Smooth muscle cell of the brain vasculature (primary cell): ENCODE data around the gene BTG3.

ENCODE experiments used
- DNase-seq: peaks from one replicate; pipeline ENCODE4 v3.0.0-alpha.2; 2012; ENCODE audit warnings: low read depth, low spot score

BTG3 gene, protein sequence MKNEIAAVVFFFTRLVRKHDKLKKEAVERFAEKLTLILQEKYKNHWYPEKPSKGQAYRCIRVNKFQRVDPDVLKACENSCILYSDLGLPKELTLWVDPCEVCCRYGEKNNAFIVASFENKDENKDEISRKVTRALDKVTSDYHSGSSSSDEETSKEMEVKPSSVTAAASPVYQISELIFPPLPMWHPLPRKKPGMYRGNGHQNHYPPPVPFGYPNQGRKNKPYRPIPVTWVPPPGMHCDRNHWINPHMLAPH

DNA sequence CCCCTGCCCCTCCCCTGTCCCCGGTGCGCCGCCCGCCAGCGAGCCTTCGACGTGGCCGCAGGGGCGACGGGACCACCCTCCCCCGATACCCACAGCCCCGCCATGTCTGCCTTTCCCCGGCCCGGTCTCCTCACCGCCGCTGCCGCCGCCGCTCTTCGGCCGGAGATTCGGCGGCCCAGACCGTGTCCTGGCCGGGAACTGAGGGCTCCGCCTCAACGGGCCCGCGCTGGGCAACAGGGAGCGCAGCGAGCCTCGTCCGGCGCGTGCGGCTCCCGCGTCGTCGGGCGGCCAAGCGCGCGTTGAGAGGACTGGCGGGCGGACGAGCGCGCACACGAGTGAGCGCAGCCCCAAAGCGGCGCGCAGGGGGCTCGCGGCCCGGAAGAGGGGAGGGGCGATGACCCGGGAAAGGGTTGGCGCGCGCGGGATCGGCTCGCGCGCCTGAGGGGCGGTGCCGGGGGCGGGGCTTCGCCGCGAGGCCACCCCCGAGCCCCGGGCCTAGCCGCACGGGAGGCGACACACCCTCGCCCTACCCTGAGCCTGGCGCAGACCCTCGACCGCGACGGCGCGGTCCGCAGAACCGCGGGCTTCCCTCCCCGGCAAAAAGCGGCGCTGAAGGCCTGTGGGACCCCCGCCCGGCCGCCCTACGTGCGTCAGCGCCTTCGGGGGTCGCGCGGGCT, at the start of gene BTG3:
BTG3 (minus strand) TSS at position 337 of the 677 bp plus-strand sequence. CDS start 3,757 bp downstream, outside the sequence.
- DNase-seq, result peak; percentile 56

DNA sequence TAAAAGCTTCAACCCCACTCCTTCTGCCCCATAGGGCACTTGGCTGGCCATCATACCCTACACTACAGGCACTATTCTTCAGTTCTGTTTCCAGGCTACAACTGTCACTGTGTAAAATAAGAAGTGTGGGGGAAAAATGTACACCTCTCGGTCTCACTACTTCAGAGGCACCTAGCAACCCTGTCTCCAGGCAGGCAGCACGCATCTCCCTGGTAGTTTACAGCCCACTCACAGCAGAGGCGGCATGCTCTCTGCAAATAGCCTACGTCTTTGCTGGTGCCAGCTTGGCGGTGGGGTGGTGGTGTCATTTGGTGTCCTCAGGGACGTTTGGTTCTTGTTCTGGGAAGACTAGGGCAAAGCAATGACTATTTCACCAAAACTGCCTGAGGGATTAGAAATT, 48.2 kb upstream of the BTG3 start:
- no peak for DNase-seq

DNA sequence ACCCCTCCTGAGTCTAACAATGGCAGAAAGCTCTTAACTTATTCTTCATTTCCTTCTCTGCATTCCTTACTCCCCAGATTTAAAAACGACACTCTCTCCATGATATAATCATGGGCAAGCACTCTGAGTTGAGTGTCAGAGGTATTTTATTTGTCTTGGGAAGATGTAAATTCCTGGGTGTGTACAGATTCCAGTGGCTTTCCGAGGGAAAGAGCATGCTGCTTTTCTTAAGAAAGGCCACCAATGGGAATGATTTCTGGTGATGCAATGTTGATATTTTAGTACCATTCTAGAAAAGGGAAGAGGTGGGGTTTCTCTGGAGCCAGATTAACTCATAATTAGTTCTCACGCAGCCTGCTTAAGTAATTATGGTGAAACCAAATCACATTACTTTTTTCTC, 47.8 kb upstream of the BTG3 start:
- DNase-seq, result no peak

DNA sequence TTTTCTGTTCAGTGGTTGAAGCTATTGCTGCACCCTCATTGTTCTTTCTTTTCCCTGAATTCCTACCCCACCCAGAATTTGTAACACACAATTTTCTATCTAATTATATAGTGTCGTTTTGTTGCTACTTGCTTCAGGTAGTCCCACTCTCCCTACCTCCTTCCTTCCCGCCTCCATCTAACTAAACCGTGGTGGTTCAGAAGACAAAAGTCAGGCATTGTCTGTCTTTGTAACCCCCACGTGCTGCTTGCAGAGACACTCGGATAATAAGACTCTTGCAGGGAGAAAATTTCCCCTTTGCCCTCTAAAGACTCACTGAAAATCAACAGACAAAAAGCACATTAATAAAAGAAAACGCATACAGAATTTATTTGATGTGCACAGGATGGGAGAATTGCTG, 46.2 kb upstream of the BTG3 start:
- no peak for DNase-seq

DNA sequence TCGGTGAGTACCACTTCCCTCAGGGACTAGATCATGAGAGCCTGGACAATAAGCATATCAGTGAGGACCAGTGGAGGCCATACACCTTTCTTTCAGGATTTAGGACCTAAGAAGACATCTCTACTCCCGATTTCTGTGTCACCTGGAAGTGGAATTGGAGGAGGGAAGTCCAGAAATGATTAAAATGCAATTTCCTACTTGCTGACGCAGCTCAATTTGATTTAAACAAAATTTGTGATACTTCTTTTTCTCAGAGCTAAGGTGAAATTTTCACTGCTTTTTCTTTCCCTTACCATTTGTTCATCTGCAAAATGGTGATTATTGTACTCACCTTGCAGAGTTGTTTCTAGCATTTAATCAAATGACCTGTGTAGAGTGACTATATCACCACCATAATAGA, 38.8 kb upstream of the BTG3 start:
- DNase-seq, result no peak

DNA sequence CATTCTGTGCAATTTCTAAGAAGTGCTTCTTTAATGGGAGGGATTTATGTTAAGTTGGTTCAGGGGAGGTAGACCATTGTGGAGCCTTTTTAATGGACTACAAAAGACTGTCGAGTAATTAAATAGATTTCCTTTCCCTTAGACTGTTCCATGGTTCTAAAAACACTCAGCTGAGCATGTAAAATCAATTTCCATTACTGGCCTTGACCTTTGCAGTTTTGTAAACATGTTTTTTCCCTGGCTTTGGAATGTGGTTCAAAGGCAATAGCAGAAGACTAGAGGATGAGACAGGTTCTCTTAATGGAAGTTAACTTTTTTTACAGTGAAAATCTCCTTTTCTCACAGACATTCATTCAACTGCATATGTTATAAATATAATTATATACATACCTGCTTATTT, 37.6 kb upstream of the BTG3 start:
- no peak for DNase-seq

DNA sequence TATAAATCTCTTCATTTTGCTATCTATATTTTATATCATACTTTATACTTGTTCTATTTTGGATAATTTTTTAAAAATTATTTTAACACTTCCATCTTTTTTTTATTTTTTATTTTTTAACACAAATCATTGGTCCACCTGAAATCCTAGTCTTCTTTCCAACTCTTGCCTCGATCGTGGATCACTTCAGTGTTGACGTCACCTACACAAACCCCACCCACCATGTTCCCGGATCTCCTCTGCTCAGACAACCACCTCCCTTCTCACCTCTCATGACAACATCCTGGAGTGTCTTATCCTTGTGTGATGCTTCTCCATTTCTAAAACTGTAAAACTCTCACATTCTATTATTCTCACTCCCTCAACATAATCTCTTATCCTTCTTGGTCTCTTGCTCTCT, 34.1 kb upstream of the BTG3 start:
- no peak for DNase-seq

DNA sequence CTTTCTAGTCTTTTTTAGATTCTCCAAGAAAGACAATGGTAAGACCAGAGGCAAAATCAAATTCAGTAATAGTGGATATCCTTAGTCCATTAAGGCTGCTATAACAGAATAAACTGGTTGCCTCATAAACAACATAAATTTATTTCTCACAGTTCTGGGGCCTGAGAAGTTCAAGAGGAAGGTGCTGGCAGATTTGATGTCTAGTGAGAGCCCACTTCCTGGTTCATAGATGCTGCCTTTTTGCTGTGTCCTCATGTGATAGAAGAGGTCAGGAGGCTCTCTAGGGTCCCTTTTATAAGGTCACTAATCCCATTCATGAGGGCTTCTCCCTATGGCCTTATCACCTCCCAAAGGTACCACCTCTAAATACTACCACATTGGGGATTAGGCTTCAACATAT, 31.5 kb upstream of the BTG3 start:
- no peak for DNase-seq

DNA sequence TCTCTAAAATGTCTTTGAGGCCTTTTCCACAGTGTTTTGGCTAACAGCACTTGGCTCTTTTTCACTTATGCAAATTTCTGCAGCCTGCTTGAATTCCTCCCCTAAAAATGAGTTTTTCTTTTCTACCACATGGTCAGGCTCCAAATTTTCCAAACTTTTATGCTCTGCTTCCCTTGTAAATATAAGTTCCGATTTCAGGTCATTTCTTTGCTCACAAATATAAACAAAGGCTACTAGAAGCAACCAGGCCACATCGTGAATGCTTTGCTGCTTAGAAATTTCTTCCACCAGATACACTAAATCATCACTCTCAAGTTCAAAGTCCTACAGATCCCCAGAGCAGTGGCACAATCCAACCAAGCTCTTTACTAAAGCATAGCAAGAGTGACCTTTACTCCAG, 28.1 kb upstream of the BTG3 start:
- DNase-seq, result no peak

DNA sequence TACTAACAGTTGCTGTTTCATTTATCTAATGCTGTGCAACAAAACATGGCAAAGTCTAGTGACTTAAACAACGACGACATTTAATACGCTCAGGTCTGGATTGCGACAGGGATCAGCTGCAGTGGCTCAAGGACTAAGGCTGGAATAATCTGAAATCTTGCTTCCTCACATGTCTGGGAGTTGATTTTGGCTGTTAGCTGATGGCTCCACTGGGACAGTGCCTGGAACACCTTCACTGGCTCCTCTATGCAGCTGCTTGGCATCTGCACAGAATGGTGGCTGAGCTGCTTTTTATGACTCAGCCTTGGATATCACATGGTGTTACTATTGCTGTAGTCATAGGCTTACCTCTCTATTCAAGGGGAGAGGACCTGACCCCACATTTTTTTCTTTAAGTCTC, 24.0 kb upstream of the BTG3 start:
- no peak for DNase-seq

DNA sequence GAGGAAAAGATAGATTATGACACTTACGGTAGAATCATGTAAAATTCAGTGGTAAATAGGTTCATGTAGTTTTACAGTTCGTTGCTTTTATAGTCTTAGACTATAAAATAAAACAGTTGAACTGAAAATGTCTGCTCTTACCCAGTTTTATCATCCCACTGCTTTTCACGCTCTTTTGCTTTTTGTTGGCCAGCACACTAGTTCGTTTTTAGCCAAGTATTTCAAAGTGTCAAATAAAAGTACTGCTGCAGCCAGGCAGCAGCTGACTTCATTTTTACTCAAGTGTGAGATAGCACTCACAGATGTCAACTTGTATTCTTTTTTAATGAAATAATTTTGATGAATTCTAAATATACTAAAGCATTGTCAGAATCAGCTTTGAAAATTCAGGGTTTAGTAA, 18.5 kb upstream of the BTG3 start:
- no peak for DNase-seq

DNA sequence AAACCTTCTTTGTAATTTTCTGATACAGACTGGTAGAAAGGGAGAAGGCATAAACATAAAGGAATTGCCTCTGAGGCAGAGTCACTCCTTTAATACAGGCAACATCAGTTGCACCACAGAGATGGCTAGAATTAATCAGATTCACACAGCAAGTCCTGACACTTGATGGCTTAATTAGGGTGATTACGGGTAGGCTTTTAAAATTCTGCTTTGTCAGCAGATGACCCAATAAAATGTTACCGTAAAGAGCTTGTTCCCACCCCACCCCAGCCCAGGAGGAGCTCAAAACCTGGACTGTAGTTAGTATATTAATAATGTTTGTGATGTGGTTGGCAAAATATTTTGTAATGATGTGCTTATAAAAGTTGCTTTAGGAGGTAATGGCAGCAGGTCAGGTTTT, 9.3 kb upstream of the BTG3 start:
- no peak for DNase-seq

DNA sequence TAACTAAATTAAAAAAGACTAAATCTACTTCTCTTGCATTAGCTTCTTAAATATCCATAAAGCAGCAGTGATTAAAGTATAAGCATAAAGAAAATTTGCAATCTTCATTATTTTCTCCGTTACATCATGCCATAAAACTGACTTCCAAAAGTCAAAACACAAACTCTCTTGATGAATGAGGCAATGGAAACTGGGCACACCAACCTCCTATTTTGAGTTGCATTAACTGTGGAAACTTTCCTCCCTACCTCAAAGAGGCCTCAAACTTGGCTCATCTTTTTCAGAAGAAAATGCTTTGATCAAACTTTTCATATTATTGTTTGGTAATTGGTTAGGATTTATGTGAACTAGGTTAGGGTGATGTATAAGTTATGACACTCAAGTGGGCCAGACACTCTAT, 4.1 kb upstream of the BTG3 start:
- no peak for DNase-seq

DNA sequence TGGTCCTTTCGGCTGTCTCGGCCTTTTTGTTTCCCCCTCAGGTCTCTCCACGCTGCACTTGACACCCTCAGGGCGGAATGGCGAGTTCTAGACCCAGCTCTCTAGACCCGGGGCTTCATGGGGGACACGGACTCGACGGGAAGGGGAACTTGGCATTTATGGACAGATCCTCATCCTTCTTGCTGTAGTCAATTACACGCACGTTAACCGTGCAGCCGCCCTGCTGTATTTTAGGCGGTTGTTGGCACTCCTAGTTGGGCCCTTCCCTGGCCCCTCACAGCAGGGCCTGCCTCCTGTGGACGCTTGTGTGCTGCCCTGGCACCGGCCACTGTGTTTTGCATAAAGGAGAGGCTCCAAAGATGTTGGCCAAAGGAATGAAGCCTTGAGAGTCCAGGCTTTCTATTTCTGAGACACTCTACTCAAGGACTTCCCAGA, 558 bp upstream of the BTG3 start:
- DNase-seq, result no peak

DNA sequence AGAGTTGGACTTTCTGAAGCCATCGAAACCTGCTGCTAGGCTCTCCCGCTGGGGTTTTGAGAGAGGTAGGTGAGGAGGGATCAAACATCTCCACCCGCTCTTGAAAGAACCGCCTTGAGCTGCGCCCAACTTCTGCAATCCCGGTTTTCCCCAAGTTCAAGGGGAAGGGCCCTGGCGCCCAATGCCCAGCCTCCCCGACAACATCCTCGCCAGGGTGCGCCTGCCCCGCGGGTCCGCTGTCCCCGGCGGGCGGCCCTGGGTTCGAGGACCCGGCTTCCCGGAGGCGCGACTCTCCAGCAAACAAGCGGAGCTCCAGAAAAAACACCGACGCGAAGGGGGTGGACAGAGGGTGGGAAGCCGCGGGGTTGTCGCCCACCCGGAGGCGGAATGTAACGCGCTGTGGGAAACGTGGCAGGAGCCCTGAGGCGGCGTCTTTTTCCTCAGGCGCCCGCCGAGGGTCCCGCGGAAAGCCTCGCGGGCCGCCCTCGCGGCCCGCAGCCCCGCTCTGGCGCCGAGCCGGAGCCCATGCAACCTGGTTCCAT, 607 bp downstream of the BTG3 start:
- DNase-seq, result no peak

DNA sequence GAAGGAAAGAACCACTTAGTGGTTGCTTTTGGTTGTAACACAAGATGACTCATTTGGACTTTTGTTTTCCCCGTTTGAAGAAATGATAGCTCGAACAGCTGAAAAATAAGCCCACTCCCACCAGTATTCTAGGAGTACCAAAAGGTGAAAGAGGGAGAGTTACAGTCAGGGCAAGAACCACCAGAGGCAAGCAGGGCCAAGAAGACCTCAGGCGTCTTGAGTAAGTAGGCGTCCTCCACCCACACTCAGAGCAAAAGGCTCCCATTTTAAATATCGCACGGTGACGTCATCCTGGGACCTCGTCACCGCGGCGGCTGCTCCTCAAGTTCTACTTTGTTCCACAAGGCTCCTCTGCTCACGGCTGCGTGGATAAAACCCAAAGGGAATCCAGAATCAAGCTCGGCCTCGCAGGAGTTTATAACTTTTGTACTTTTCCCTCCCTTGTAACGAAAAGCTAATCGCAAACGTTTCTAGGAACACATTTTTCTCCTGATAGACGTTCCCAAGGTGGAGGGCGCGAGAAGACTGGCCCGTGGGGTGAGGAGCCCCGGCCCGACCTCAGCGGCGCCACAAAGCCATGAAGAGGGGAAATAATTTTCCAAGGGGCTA, 1.2 kb downstream of the BTG3 start:
- DNase-seq, result peak; percentile 84

DNA sequence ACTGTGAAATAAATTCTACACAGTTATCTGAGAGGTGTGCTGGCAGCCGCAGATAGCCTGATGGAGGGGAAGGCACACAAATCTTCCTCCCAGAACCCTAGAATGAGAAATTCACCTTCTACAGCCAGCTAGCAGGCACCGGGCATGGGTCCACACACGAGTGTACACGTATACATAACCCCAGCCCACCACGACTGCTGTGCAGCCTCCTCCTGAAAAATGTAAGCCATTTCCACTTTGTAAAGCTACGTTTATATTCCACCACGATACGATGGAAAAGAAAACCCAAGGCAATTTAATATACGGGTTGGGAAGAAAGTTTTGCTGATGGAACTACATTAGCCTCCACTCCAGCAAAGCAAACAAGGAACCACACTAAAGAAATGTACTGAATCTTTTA, 1.8 kb downstream of the BTG3 start:
- no peak for DNase-seq

DNA sequence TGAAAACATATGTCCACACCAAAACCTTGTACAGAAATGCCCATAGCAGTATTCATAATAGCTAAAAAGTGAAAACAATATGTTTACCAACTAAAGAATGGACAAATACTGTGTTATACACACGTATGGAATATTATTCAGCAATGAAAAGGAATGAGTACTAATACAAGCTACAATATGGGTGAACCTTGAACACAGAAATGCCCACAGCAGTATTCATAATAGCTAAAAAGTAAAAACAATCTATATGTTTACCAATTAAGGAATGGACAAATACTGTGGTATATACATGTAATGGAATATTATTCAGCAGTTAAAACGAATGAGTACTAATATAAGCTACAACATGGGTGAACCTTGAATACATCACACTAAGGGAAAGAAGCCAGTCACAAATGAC, 3.0 kb downstream of the BTG3 start:
- no peak for DNase-seq

DNA sequence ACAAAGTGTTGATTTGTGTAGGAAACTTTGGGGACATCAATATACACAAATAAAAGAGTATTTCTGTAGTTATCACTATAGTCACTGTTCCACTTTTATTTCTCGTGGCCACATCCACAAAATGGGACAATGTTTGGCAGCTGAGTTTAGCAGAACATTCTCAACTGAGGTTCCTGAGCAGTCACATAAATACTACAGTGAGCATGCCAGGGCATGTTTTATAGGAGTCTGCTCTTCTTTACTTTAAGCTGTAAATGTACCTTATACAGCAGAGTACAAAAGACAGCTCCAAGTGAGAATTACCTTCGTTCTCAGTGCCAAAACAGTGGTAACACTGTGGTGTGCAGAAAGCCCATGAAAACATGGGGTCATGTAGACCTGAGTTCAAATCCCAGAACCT, 5.0 kb downstream of the BTG3 start:
- no peak for DNase-seq

DNA sequence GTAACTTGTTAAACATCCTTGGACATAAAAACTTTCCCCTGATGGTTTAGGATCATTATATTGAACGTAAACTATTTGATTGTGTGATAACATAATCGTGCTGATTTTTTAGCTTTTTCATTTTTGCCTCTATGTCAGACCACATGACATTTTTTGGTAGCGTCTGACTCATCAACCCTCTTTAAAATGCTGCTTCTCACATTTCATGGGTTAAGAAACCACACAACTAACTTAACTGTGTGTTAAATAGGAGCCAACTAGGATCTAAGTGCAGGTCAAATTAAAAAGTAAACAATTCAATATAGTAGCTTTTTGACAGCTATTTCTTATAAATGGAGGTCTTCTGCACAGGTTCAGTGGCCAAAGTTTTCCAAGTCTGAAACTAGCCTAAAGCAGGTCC, 9.8 kb downstream of the BTG3 start:
- DNase-seq, result no peak

DNA sequence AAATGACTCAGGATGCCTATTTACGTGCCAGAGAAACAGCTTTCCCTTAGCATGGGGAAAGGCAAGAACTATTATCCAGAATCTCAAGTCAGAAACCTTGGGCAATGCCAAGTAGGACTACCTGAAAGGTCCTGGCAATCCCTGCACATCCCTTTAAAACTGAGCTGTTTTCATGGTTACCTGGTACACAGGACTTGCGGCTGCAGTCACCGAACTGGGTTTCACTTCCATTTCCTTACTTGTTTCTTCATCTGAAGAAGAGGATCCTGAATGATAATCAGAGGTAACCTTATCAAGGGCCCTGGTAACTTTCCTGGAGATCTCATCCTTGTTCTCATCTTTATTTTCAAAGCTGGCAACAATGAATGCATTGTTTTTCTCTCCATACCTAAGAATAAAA, 14.3 kb downstream of the BTG3 start:
- DNase-seq, result no peak

DNA sequence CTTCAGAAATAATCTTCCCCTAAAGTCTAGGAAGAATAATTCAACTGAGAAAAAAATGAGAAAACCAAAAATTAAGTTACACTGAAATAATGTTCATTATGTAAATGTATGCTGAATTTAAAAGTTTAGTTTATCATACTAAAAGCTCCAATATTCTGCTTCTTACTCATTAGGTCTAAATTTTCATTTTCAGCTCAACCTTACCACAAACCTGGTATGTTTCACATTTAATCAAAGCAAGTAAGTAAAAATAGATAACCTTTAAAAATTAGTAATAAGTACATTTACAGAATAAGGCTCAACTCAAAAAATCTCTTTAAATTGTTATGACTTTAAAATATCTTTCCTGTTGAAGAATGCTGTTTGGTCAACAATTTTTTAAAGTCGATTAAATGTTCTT, 15.0 kb downstream of the BTG3 start:
- DNase-seq, result no peak

DNA sequence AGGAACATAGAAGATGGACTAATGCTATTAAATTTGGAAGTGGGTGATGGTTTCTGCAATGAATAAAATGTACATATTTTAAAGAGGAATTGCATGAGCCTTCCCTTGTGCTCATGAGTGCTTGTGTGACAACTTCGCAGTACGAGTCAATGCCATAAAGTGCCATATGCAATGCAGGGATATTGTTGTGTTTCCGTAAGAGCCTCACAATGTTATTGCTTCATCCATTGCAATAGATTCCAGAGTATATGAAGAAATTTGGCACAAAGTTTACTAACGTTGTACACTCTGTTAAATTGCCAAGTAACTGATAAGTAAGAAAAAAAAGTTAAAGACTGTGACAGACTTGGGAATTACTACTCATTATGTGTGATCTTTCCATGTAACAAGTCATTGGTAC, 22.3 kb downstream of the BTG3 start:
- no peak for DNase-seq
